ENCODE data around the gene ZMIZ1.

ZMIZ1 gene, protein sequence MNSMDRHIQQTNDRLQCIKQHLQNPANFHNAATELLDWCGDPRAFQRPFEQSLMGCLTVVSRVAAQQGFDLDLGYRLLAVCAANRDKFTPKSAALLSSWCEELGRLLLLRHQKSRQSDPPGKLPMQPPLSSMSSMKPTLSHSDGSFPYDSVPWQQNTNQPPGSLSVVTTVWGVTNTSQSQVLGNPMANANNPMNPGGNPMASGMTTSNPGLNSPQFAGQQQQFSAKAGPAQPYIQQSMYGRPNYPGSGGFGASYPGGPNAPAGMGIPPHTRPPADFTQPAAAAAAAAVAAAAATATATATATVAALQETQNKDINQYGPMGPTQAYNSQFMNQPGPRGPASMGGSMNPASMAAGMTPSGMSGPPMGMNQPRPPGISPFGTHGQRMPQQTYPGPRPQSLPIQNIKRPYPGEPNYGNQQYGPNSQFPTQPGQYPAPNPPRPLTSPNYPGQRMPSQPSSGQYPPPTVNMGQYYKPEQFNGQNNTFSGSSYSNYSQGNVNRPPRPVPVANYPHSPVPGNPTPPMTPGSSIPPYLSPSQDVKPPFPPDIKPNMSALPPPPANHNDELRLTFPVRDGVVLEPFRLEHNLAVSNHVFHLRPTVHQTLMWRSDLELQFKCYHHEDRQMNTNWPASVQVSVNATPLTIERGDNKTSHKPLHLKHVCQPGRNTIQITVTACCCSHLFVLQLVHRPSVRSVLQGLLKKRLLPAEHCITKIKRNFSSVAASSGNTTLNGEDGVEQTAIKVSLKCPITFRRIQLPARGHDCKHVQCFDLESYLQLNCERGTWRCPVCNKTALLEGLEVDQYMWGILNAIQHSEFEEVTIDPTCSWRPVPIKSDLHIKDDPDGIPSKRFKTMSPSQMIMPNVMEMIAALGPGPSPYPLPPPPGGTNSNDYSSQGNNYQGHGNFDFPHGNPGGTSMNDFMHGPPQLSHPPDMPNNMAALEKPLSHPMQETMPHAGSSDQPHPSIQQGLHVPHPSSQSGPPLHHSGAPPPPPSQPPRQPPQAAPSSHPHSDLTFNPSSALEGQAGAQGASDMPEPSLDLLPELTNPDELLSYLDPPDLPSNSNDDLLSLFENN

DNA sequence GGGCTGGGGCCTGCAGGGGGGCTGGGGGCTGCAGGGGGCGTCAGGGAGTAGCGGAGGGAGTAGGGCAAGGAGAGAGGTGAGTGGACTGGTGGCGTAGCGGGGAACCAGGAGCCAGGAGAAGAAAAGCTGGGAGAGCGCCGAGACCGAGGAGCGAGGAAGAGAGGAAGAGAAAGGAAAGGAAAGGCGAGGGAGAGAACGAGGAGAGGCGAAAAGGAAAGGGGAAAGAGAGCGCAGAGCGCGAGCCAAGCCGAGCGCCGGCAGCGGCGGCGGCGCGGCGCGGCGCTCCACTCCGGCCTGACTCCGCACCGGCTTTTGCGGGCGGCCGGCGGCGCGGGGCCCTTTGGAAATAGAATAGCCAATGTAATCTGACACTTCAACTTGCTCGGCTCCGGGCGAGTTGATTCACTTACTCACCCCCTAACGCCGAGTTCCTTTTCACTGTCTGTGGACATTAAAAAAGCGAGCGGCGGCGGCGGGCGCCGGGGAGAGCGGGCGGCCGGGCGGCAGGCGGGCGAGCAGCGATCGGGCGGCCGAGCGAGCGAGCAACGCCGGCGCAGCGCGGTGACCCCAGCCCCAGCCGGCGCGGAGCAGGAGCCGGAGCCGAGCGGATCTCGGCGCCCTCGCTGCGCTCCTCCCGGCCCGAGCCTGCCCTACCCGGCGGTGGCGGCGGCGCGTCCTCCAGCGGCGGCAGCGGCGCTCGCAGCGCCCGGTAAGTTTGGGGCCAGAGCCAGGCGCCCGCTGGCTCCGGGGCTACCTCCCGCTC lies at the start of gene ZMIZ1:
ZMIZ1 (plus strand) TSS at position 405 of the 763 bp plus-strand sequence. CDS start 132,667 bp downstream, outside the sequence.
- peak; percentile 94 for DNase-seq (ENCODE audit: low read depth)
- TF ChIP-seq, protein P1, sequence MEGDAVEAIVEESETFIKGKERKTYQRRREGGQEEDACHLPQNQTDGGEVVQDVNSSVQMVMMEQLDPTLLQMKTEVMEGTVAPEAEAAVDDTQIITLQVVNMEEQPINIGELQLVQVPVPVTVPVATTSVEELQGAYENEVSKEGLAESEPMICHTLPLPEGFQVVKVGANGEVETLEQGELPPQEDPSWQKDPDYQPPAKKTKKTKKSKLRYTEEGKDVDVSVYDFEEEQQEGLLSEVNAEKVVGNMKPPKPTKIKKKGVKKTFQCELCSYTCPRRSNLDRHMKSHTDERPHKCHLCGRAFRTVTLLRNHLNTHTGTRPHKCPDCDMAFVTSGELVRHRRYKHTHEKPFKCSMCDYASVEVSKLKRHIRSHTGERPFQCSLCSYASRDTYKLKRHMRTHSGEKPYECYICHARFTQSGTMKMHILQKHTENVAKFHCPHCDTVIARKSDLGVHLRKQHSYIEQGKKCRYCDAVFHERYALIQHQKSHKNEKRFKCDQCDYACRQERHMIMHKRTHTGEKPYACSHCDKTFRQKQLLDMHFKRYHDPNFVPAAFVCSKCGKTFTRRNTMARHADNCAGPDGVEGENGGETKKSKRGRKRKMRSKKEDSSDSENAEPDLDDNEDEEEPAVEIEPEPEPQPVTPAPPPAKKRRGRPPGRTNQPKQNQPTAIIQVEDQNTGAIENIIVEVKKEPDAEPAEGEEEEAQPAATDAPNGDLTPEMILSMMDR (IDR thresholded peaks at IDR 0.05; ENCODE audit: low read depth, low read length) = no peak
- TF ChIP-seq POLR2A (IDR thresholded peaks at IDR 0.05; ENCODE audit: extremely low read depth, insufficient read length) = peak; percentile 50
- peak; percentile 36; the same call in 1 of the 2 replicates for TF ChIP-seq MYC (IDR thresholded peaks at IDR 0.05; ENCODE audit: low read depth, low read length)
- TF ChIP-seq, protein P2, sequence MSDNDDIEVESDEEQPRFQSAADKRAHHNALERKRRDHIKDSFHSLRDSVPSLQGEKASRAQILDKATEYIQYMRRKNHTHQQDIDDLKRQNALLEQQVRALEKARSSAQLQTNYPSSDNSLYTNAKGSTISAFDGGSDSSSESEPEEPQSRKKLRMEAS (IDR thresholded peaks at IDR 0.05; ENCODE audit: low read depth, low read length) = peak; percentile 30
- peak within 1 kb of the TSS; percentile 87 for H3K4me3 ChIP-seq (ENCODE audit: low read depth, low read length)

DNA sequence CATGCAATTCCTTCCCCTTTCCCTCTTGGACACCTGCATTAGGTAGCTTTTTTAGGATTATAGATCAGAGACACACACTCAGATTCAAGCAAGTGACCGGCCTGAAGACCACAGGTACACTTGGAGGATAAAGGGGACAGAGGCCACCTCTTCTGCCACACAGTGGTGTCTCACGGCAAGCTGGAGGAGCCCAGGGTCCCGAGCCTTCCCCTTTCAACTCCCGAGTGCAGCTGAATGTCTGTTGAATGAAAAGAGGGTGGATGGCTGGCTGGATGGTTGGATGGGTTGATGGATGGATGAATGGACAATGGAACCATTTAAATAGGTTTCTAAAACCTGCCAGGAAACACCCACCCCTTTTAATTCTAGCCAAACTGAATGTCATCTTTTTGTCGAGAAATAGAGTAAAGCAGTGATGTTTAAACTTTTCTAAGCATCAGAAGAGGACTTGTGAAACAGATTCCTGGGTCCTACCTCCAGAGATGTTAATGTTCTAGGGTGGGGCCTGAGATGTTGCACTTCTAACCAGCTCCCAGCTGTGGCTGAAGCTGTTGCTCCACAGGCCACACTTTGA lies 49.2 kb upstream of the ZMIZ1 start:
- no peak for DNase-seq (ENCODE audit: low read depth)
- no peak overlapping the region for H3K4me3 ChIP-seq (ENCODE audit: low read depth, low read length)
- TF ChIP-seq, protein P1 (IDR thresholded peaks at IDR 0.05; ENCODE audit: low read depth, low read length) = no peak
- no peak for TF ChIP-seq POLR2A (IDR thresholded peaks at IDR 0.05; ENCODE audit: extremely low read depth, insufficient read length)
- no peak for TF ChIP-seq MYC (IDR thresholded peaks at IDR 0.05; ENCODE audit: low read depth, low read length)
- TF ChIP-seq, protein P2 (IDR thresholded peaks at IDR 0.05; ENCODE audit: low read depth, low read length) = no peak

DNA sequence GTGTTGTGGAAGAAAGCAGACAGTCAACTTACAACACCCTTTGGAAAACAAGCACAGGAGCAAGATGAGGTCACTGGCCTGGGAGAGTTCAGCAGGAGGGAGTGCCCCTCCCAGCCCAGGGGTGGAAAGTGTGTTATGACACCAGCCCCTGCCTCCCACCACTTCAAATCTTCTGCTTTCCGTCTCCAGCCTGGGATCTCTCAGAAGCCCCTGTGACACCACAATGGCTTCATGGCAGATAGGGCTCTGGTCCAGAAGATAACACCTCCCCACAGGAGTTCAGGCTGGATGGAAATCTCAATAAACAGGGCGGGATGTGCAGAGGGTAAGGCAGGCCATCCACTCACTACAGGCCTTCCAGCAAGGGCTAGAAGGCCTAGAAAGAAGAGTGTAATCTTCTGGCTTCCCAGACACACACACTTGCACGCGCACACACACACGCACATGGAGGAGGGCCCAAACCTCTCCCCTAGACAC lies 48.7 kb upstream of the ZMIZ1 start:
- no peak overlapping the region for H3K4me3 ChIP-seq (ENCODE audit: low read depth, low read length)
- TF ChIP-seq, protein P2 (IDR thresholded peaks at IDR 0.05; ENCODE audit: low read depth, low read length) = no peak
- TF ChIP-seq POLR2A (IDR thresholded peaks at IDR 0.05; ENCODE audit: extremely low read depth, insufficient read length) = no peak
- no peak for TF ChIP-seq MYC (IDR thresholded peaks at IDR 0.05; ENCODE audit: low read depth, low read length)
- TF ChIP-seq, protein P1 (IDR thresholded peaks at IDR 0.05; ENCODE audit: low read depth, low read length) = no peak
- DNase-seq (ENCODE audit: low read depth) = peak; percentile 23

DNA sequence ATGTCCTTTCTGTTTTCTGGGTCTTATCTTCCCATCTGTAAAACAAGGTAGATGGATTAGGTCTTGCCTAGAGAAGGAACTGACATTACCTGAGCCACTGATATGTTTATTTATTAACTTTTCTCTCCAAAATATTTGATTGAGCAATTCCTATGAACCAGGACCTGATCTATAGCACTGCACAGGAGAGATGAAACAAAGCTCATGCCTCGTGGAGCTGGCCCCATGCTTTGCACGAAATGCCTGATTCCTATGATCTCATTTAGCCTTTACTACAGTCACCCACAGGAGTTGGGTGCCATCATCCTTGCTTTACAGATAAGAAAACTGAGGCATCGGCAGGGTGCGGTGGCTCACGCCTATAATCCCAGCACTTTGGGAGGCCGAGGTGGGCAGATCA lies 48.2 kb upstream of the ZMIZ1 start:
- H3K4me3 ChIP-seq (ENCODE audit: low read depth, low read length) = no peak overlapping the region
- TF ChIP-seq POLR2A (IDR thresholded peaks at IDR 0.05; ENCODE audit: extremely low read depth, insufficient read length) = no peak
- TF ChIP-seq, protein P1 (IDR thresholded peaks at IDR 0.05; ENCODE audit: low read depth, low read length) = no peak
- no peak for TF ChIP-seq MYC (IDR thresholded peaks at IDR 0.05; ENCODE audit: low read depth, low read length)
- TF ChIP-seq, protein P2 (IDR thresholded peaks at IDR 0.05; ENCODE audit: low read depth, low read length) = no peak
- DNase-seq (ENCODE audit: low read depth) = no peak

Measured in NB4 (cell line).